ENCODE results near the gene CHADL. TPM values are rescaled to one million over a fixed set of nuclear protein-coding genes. Genes with fewer than 3 reads are reported as not detected.

CHADL gene
- total and polyA plus RNA-seq, 9 of the 15 experiments (the other 6 are each of a cell fraction or from before 2014, with no cell fraction given), result not detected

DNA sequence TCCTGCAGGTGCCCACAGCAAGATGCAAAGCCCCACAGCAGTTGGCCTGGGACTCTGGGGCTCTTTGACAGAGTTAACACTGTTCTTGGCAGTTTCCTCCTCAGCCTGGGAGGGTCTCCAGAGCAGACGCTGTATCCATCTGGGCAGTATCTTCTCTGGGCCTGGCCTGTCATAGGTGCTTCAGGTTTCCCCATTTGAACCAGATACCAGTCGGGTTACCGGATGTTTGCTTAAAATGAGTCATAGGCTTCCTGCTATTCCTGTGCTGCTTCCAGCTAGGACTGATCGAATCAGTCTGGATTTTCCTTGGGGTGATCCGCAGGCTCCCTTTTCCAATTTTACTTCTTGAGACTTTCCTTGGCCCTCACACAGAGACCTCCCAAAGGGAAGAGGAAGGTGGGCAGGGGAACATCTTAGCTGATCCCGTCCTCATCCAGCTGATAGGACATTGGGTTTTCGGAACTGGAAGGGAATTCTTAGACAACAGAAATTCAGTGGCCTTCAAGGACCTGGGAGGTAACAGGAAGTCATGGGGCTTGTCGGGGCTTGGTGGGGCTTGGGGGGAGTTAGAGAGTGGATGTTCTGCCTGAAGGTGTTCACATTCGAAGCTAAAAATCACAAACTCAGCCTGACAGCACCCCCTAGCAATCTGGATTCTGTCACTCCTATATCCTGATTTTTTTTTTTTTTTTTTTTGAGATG, 47.7 kb upstream of the CHADL start (continued):
- TF ChIP-seq GABPA (tag; conservative IDR thresholded peaks at IDR 0.05; ENCODE audit: low read depth) (peak; percentile 29; the same call in 1 of the 2 replicates), ETV5 (CRISPR knock-in tag; IDR thresholded peaks at IDR 0.05; ENCODE audit: low read depth) (peak; percentile 27; the same call in 1 of the 2 replicates), ARID1B (IDR thresholded peaks at IDR 0.05) (peak; percentile 49), FOS (IDR thresholded peaks at IDR 0.05; ENCODE audit: extremely low read depth, insufficient read length) (peak; percentile 18), NFE2 (IDR thresholded peaks at IDR 0.05; ENCODE audit: low read depth) (no peak), TAF15 (IDR thresholded peaks at IDR 0.05; ENCODE audit: low read depth, low read length) (no peak), SMARCE1 (IDR thresholded peaks at IDR 0.05) (peak; percentile 51; the same call in 1 of the 2 replicates), ZKSCAN8 (CRISPR knock-in tag; IDR thresholded peaks at IDR 0.05) (no peak), DPF2 (IDR thresholded peaks at IDR 0.05) (0 out of 2 replicates have a peak, but pooled peaks have one; percentile 26)
- TF ChIP-seq, protein P1, sequence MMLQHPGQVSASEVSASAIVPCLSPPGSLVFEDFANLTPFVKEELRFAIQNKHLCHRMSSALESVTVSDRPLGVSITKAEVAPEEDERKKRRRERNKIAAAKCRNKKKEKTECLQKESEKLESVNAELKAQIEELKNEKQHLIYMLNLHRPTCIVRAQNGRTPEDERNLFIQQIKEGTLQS (IDR thresholded peaks at IDR 0.05), result peak; percentile 68; the same call in 1 of the 2 replicates
- TF ChIP-seq, protein P1 (CRISPR knock-in tag; conservative IDR thresholded peaks at IDR 0.05), result no peak
